ENCODE measurements around the gene SYCP2L.
"Not testable (repeated sequence)": the region's sequence is repeated elsewhere in the genome, so short reads cannot be mapped to it uniquely, and the experiment has no call there.

SYCP2L gene

GRCh38 chr6:10882253-10882630, 4.6 kb upstream of the SYCP2L start:
- not testable (repeated sequence) for DNase-seq

GRCh38 chr6:10882657-10883171, 4.1 kb upstream of the SYCP2L start:
- DNase-seq: no peak

GRCh38 chr6:10883312-10884244, 3.3 kb upstream of the SYCP2L start:
- DNase-seq: no peak

- DNase-seq: no peak
Observed at GRCh38 chr6:10884245-10884972, 2.4 kb upstream of the SYCP2L start.

GRCh38 chr6:10886365-10886690, 524 bp upstream of the SYCP2L start:
- not testable (repeated sequence) for DNase-seq

- no peak for DNase-seq
Observed at GRCh38 chr6:10890151-10890550, 3.3 kb downstream of the SYCP2L start.

GRCh38 chr6:10891960-10892359, 5.1 kb downstream of the SYCP2L start:
- no peak for DNase-seq

GRCh38 chr6:10894958-10895357, 8.1 kb downstream of the SYCP2L start:
- no peak for DNase-seq

- DNase-seq: no peak
Observed at GRCh38 chr6:10896691-10897090, 9.8 kb downstream of the SYCP2L start.

- no peak for DNase-seq
Observed at GRCh38 chr6:10901770-10902169, 14.9 kb downstream of the SYCP2L start.

- DNase-seq: no peak
Observed at GRCh38 chr6:10904015-10904414, 17.2 kb downstream of the SYCP2L start.

- no peak for DNase-seq
Observed at GRCh38 chr6:10908228-10908627, 21.4 kb downstream of the SYCP2L start.

- DNase-seq: not testable (repeated sequence)
Observed at GRCh38 chr6:10919520-10919919, 32.7 kb downstream of the SYCP2L start.

- DNase-seq: no peak
Observed at GRCh38 chr6:10933126-10933525, 46.3 kb downstream of the SYCP2L start.

GRCh38 chr6:10939840-10940239, 53.0 kb downstream of the SYCP2L start:
- no peak for DNase-seq

GRCh38 chr6:10945845-10946244, 59.0 kb downstream of the SYCP2L start:
- no peak for DNase-seq

GRCh38 chr6:10947966-10948365, 61.1 kb downstream of the SYCP2L start:
- no peak for DNase-seq

GRCh38 chr6:10949579-10950490, 63.0 kb downstream of the SYCP2L start:
- DNase-seq: no peak

GRCh38 chr6:10951675-10952282, 64.9 kb downstream of the SYCP2L start:
- DNase-seq: no peak

- peak; percentile 82 for DNase-seq
Observed at GRCh38 chr6:10954590-10955010, 67.7 kb downstream of the SYCP2L start.

- DNase-seq: no peak
Observed at GRCh38 chr6:10956776-10957175, 69.9 kb downstream of the SYCP2L start.

- no peak for DNase-seq
Observed at GRCh38 chr6:10957414-10957886, 70.6 kb downstream of the SYCP2L start.

Measured in right forelimb (tissue), 1 donor.